HG03196 (cell line): ENCODE data around the gene GAST.

ENCODE experiments used
- ATAC-seq: cut with Tn5 transposase; IDR thresholded peaks from one replicate; pipeline ENCODE4 v1.9.1; 2021; ENCODE audit not compliant: unreplicated experiment

GAST gene

GRCh38 chr17:41738801-41739112 lies 26.6 kb downstream of the GAST start:
- no peak for ATAC-seq

- no peak for ATAC-seq
Observed at GRCh38 chr17:41739661-41740352, 27.7 kb downstream of the GAST start.

- no peak for ATAC-seq
Observed at GRCh38 chr17:41740506-41740905, 28.4 kb downstream of the GAST start.

GRCh38 chr17:41741709-41742108 lies 29.6 kb downstream of the GAST start:
- ATAC-seq = no peak

GRCh38 chr17:41748275-41748674 lies 36.1 kb downstream of the GAST start:
- no peak for ATAC-seq

- no peak for ATAC-seq
Observed at GRCh38 chr17:41750862-41751261, 38.7 kb downstream of the GAST start.

GRCh38 chr17:41751288-41751687 lies 39.2 kb downstream of the GAST start:
- no peak for ATAC-seq

- no peak for ATAC-seq
Observed at GRCh38 chr17:41754066-41754465, 41.9 kb downstream of the GAST start.

GRCh38 chr17:41758601-41759000 lies 46.5 kb downstream of the GAST start:
- no peak for ATAC-seq

- no peak for ATAC-seq
Observed at GRCh38 chr17:41760878-41761277, 48.7 kb downstream of the GAST start.

- ATAC-seq = no peak
Observed at GRCh38 chr17:41762391-41762790, 50.3 kb downstream of the GAST start.

GRCh38 chr17:41762841-41763240 lies 50.7 kb downstream of the GAST start:
- no peak for ATAC-seq

- no peak for ATAC-seq
Observed at GRCh38 chr17:41763327-41763726, 51.2 kb downstream of the GAST start.
